GM12878 (cell line): ENCODE results near the gene GPC6. TPM values are rescaled to one million over a fixed set of nuclear protein-coding genes. Genes with fewer than 3 reads are reported as not detected.

Source experiments
- ATAC-seq: fragments of 200-7000 bp; cut with Tn5 transposase; 3 replicates; pipeline ENCODE4 v1.9.1; 2020; ENCODE audit warnings: mild to moderate bottlenecking, moderate library complexity
- BruUV-seq: library from RNA; stranded (reverse); fragments of 400-500 nt; replicated peaks from 2 replicates; lab custom pipeline; 2021; lab: Mats Ljungman, UMichigan
- CTCF ChIA-PET: fragments of 300-600 bp; sonication (Branson Sonifier 250); formaldehyde crosslinking; extraction: SDS; loops from one replicate; lab custom pipeline; 2021; ENCODE audit warnings: inconsistent platforms; lab: Yijun Ruan, JAX
- POLR2A ChIA-PET: fragments of 350-600 bp; formaldehyde crosslinking; extraction: SDS; loops from one replicate; lab custom pipeline; 2021; ENCODE audit warnings: inconsistent platforms; lab: Charles Lee
- RAD21 ChIA-PET: fragments of 300-600 bp; sonication (Branson Sonifier 250); formaldehyde crosslinking; loops from one replicate; lab custom pipeline; 2023; ENCODE audit warnings: antibody characterized with exemption; ENCODE audit not compliant: unreplicated experiment; lab: Charles Lee
- SMC1A ChIA-PET: fragments of 300-600 bp; sonication (Branson Sonifier 250); formaldehyde crosslinking; loops from one replicate; lab custom pipeline; 2023; ENCODE audit not compliant: unreplicated experiment, uncharacterized antibody; lab: Charles Lee
- DNase-seq: peaks from one replicate; pipeline ENCODE4 v3.0.0-alpha.2; 2011; ENCODE audit warnings: low read depth, low spot score
- FAIRE-seq: peaks from 3 replicates; lab custom pipeline; 2011; peaks lifted over from hg19 to GRCh38; lab: Jason Lieb, UNC
- H2AFZ ChIP-seq: 2 replicates; pipeline ENCODE4 v1.6.0; 2011; ENCODE audit warnings: low read depth, low read length, control low read depth; ENCODE audit not compliant: control insufficient read depth
- H3K27ac ChIP-seq: 2 replicates; pipeline ENCODE4 v1.5.1; 2011; ENCODE audit warnings: control low read depth; ENCODE audit not compliant: control insufficient read depth, insufficient read depth
- H3K27me3 ChIP-seq, 2 experiments: replicated peaks in 1 of 2; 2 replicates each; pipeline versions ENCODE4 v1.6.0 to v1.6.1; 2011; ENCODE audit warnings: low read length in 1 of 2; ENCODE audit not compliant: control insufficient read depth in 2 of 2, insufficient read depth in 2 of 2
- H3K36me3 ChIP-seq, 2 experiments: 2 replicates each; pipeline ENCODE4 v1.5.1; 2011; ENCODE audit warnings: low read length in 1 of 2; ENCODE audit not compliant: control insufficient read depth in 2 of 2, insufficient read depth in 2 of 2
- H3K4me1 ChIP-seq: 2 replicates; pipeline ENCODE4 v1.6.1; 2011; ENCODE audit warnings: mild to moderate bottlenecking, low read length, moderate library complexity, mixed read lengths; ENCODE audit not compliant: control insufficient read depth, insufficient read depth
- H3K4me2 ChIP-seq: 2 replicates; pipeline ENCODE4 v1.6.0; 2011; ENCODE audit warnings: control low read depth; ENCODE audit not compliant: control insufficient read depth, insufficient read depth
- H3K4me3 ChIP-seq: fragments of 200-600 bp; sonication (generic); 2 replicates; pipeline ENCODE4 v1.5.1; 2016
- H3K79me2 ChIP-seq: 2 replicates; pipeline ENCODE4 v1.6.0; 2011; ENCODE audit warnings: low read length; ENCODE audit not compliant: control insufficient read depth, insufficient read depth
- H3K9ac ChIP-seq: 2 replicates; pipeline ENCODE4 v1.8.0; 2011; ENCODE audit warnings: low read length, control low read depth, mixed read lengths; ENCODE audit not compliant: control insufficient read depth, insufficient read depth
- H3K9me3 ChIP-seq: replicated peaks from 3 replicates; pipeline ENCODE4 v1.5.1; 2011; ENCODE audit warnings: mild to moderate bottlenecking, low read length; ENCODE audit not compliant: control insufficient read depth, insufficient read depth
- H4K20me1 ChIP-seq: 2 replicates; pipeline ENCODE4 v1.6.0; 2011; ENCODE audit not compliant: control insufficient read depth, insufficient read depth
- BCLAF1 ChIP-seq: fragments of 450-650 bp; IDR thresholded peaks from 2 replicates; pipeline ENCODE4 v1.6.1; 2017; ENCODE audit warnings: antibody characterized with exemption, mild to moderate bottlenecking, moderate library complexity
- FOS ChIP-seq: IDR thresholded peaks from 3 replicates; pipeline ENCODE4 v1.6.1; 2011; ENCODE audit warnings: borderline replicate concordance; ENCODE audit not compliant: insufficient read length; ENCODE audit errors: extremely low read depth
- FOXK2 ChIP-seq: fragments of 450-650 bp; IDR thresholded peaks from 2 replicates; pipeline ENCODE4 v1.6.1; 2017; ENCODE audit warnings: mild to moderate bottlenecking, moderate library complexity
- IKZF2 ChIP-seq, 2 experiments: fragments of 450-650 bp; IDR thresholded peaks; 2 replicates each; pipeline ENCODE4 v1.6.1; 2017; ENCODE audit warnings: mild to moderate bottlenecking in 2 of 2, moderate library complexity in 2 of 2
- KAT2A ChIP-seq: conservative IDR thresholded peaks from 2 replicates; pipeline ENCODE4 v1.6.1; 2011; ENCODE audit warnings: low read depth, low read length; ENCODE audit not compliant: control insufficient read depth
- MTA3 ChIP-seq: IDR thresholded peaks from 2 replicates; pipeline ENCODE4 v1.6.1; 2012; ENCODE audit warnings: low read length, inconsistent platforms, borderline replicate concordance
- MYC ChIP-seq: IDR thresholded peaks from 2 replicates; pipeline ENCODE4 v1.6.1; 2011; ENCODE audit warnings: mild to moderate bottlenecking, low read length, moderate library complexity, inconsistent platforms; ENCODE audit not compliant: insufficient read depth, insufficient replicate concordance, insufficient read length, severe bottlenecking
- RAD51 ChIP-seq: fragments of 450-650 bp; IDR thresholded peaks from 2 replicates; pipeline ENCODE4 v1.6.1; 2016; ENCODE audit warnings: moderate library complexity, mild to moderate bottlenecking, inconsistent platforms
- RFX5 ChIP-seq: IDR thresholded peaks from 2 replicates; pipeline ENCODE4 v1.6.1; 2011; ENCODE audit warnings: low read depth, low read length, improper control_type of control experiment
- RUNX3 ChIP-seq: IDR thresholded peaks from 2 replicates; pipeline ENCODE4 v1.6.1; 2012; ENCODE audit warnings: low read length, inconsistent platforms
- SMAD5 ChIP-seq: IDR thresholded peaks from 2 replicates; pipeline ENCODE4 v1.6.1; 2016; ENCODE audit warnings: antibody characterized with exemption, low read depth
- ZBED1 ChIP-seq: IDR thresholded peaks from 2 replicates; pipeline ENCODE4 v1.6.1; 2016; ENCODE audit warnings: borderline replicate concordance
- WGBS: methylation state at CpG from one replicate; pipeline ENCODE4 v1.1.6; 2016; ENCODE audit warnings: low lambda C conversion rate; ENCODE audit not compliant: insufficient replicate concordance, insufficient coverage; ENCODE audit errors: missing lambda C conversion rate; 5-methylcytosine and 5-hydroxymethylcytosine counted together
- in situ Hi-C: fragments of 300-500 bp; cut with MboI; formaldehyde crosslinking; loops from 9 replicates; pipeline ENCODE4 v1.14.3; 2018; ENCODE audit warnings: mixed read lengths
- intact Hi-C: fragments of 100-400 bp; cut with micrococcal nuclease; formaldehyde crosslinking; loops from one replicate; pipeline ENCODE4 v1.14.2; 2022; ENCODE audit not compliant: unreplicated experiment
- polyA plus RNA-seq, 11 experiments: library from polyadenylated mRNA; depleted of rRNA in 4 of 11; unstranded in 6 of 11; stranded (reverse) in 5 of 11; fragments of >200 nt; fragmentation: Nextera tagmentation in 4 of 11; fragmentation: Illumina TruSeq in 1 of 11; extraction: Ambion mirVana in 4 of 11; extraction: Trizol in 1 of 11; gene quantifications; 1 replicate in 1 of 11; 2 replicates in 10 of 11; pipeline versions ENCODE4 v1.2.1 to v1.2.3, GENCODE V29; 2011 to 2016; ENCODE audit warnings: inconsistent platforms in 2 of 11, missing spikeins in 2 of 11, low read depth in 1 of 11
- total RNA-seq, 4 experiments: library from RNA; depleted of rRNA in 3 of 4; stranded (reverse); fragments of >200 nt in 3 of 4; fragmentation: Illumina TruSeq in 1 of 4; extraction: Trizol in 1 of 4; gene quantifications; 2 replicates each; pipeline versions ENCODE4 v1.2.1 to v1.2.3, GENCODE V29; 2013 to 2021
- TF ChIP-seq, protein P1 (sequence below): IDR thresholded peaks from 2 replicates; pipeline ENCODE4 v1.6.1; 2011; ENCODE audit warnings: mild to moderate bottlenecking, low read depth, low read length, moderate library complexity; ENCODE audit not compliant: insufficient replicate concordance

GPC6 gene
- total and polyA plus RNA-seq, 10 of the 15 experiments (the other 5 are each of a cell fraction or from before 2014, with no cell fraction given): 0.03 to 0.04 (median 0.03) TPM; not detected in 7

- CTCF ChIA-PET: no interaction called here
- no peak overlapping the region for H3K4me3 ChIP-seq
- in situ Hi-C loops: no loop called here
Observed at GRCh38 chr13:93352616-93353015, 126.0 kb downstream of the GPC6 start.

More at GRCh38 chr13:93352616-93353015, 126.0 kb downstream of the GPC6 start:
- no peaks in the 10 kb centered on the region for H3K9me3 ChIP-seq
- no peak overlapping the region for H3K27ac ChIP-seq
- intact Hi-C loops: no loop called here
- no peak for ATAC-seq
- no TSS peak for BruUV-seq
- no peak for DNase-seq
- ChIA-PET RAD21 (no interaction called here), POLR2A (no interaction called here), SMC1A (no interaction called here)
- H2AFZ ChIP-seq: no peak overlapping the region
- no peaks in the 10 kb centered on the region for H3K4me1 ChIP-seq
- TF ChIP-seq MTA3 (no peak), ZBED1 (no peak), KAT2A (no peak), MYC (no peak), FOS (no peak), RAD51 (no peak), IKZF2 (IDR thresholded peaks at IDR 0.05) (no peak), RFX5 (no peak), BCLAF1 (no peak), FOXK2 (no peak), SMAD5 (no peak), RUNX3 (no peak)
- TF ChIP-seq, protein P1, sequence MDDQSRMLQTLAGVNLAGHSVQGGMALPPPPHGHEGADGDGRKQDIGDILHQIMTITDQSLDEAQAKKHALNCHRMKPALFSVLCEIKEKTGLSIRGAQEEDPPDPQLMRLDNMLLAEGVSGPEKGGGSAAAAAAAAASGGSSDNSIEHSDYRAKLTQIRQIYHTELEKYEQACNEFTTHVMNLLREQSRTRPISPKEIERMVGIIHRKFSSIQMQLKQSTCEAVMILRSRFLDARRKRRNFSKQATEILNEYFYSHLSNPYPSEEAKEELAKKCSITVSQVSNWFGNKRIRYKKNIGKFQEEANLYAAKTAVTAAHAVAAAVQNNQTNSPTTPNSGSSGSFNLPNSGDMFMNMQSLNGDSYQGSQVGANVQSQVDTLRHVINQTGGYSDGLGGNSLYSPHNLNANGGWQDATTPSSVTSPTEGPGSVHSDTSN: no peak
- H3K4me2 ChIP-seq: no peak overlapping the region
- H3K36me3 ChIP-seq: no peaks in the 10 kb centered on the region
- no peaks in the 10 kb centered on the region for H3K27me3 ChIP-seq
- no peaks in the 10 kb centered on the region for H4K20me1 ChIP-seq
- no peak for FAIRE-seq
- no peak overlapping the region for H3K9ac ChIP-seq
- H3K79me2 ChIP-seq: no peaks in the 10 kb centered on the region
- 26% methylated on average over 4 of the region's 4 CpGs for WGBS
